Right renal pelvis (tissue), 4 donors: Measurements from ENCODE around the gene F2RL3. TPM values are rescaled to one million over a fixed set of nuclear protein-coding genes. Genes with fewer than 3 reads are reported as not detected.
"Not testable (repeated sequence)": the region's sequence is repeated elsewhere in the genome, so short reads cannot be mapped to it uniquely, and the experiment has no call there.

ENCODE experiments used
- DNase-seq, 4 donors: peaks; one replicate each; pipeline ENCODE4 v3.0.0-alpha.2; 2013; ENCODE audit warnings: low read depth in 4 of 4, low spot score in 3 of 4, missing footprints in 1 of 4
- polyA plus RNA-seq, 4 donors: library from polyadenylated mRNA; unstranded; fragments of 120-200 nt; gene quantifications; one replicate each; pipeline ENCODE4 v1.2.1, GENCODE V29; 2013; ENCODE audit not compliant: insufficient read length in 4 of 4

F2RL3 gene
- polyA plus RNA-seq, 4 donors: 0.82 to 1.5 (median 1.1) TPM

DNA sequence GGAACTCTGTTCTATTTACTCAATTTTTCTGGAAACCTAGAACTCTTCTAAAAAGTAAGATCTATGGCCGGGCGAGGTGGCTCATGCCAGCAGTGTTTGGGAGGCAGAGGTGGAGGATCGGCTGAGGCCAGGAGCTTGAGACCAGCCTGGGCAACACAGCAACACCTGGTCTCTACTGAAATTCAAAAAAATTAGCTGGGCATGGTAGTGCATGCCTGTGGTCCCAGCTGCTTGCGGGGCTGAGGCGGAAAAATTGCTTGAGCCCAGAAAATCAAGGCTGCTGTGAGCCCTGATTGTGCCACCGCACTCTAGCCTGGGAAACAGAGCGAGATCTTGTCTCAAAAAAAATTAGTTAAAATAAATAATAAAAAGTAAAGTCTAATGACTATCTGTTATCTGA is 28.6 kb downstream of the F2RL3 start:
- no peak for DNase-seq

DNA sequence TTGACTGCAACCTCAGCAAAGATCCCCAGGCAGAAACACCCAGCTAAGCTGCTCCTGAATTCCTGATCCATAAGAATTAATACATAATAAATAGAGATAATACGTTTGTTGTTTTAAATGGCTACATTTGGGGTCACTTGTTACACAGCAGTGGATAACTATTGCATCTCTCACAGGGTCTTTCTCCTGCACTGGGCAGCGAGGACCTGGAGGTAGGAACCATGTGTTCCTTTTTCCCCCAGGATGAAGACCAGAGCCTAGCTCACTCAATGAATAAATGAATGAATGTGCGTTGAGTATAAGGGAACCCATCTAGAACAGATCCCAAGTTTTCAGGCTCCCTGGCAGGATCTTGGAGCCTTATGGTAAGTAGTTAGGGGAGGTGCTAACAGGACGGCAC is 30.7 kb downstream of the F2RL3 start:
- no peak for DNase-seq

DNA sequence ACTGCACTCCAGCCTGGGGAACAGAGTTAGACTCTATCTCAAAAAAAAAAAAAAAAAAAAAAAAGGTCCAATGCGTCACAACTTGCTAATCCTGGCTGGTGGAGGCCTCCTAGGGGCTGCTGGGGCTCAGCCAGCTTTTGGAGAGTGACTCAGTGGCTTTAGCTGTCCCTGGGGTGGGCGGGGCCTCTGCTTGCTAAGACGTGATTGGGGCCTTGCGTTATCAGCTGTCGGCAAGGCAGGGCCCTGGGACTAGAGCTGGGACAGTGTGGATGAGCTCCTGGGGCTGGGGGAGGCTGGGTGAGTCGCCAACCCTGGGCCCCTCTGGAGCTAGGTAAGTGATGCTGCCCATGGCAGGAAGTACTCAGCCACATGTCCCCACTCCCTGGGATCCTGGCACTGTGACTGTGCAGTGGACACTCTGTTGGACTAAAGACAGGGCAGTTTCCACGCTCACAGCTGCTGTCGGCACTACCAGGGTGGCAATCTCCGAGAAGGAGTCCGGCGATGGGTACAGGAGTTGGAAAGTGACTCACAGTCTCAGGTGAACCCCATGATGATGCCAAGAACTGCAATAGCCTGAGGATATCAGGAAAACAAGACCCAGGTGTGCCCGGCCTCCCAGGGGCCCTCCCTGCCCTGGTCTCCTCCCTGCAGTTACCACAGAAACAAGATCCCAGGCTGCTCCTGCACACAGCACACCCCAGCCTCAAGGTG is 32.2 kb downstream of the F2RL3 start:
- DNase-seq: no peak

DNA sequence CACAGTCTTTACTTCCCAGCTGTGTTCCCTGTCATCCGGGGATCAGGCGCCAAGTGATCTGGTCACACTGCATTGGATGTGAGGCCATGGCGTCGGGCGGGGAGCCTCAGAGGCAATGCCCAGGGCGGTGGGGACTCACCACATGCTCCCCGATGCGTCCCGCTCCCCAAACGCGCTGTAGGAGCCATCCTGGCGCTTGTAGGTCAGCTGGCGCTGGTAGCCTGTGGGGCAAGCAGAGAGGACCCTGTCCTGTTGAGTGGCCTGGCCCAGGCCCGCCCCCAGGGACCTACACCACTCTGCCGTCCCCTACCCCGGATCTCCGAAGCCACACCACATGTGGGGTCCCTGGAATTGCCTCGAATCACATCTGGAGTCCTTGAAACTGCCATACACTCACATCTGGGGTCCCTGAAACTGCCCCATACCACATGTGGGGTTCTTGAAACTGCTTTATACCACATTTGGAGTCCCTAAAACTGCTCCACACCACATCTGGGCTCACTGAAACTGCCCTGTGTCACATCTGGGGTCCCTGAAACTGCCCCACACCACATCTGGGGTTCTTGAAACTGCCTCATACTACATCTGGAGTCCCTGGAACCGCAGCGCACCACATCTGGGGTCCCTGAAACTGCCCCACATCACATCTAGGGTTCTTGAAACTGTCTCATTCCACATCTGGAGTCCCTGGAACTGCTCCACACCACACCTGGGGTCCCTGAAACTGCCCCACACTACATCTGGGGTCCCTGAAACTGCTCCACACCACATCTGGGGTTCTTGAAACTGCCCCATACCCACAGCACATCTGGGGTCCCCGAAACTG is 33.2 kb downstream of the F2RL3 start:
- no peak for DNase-seq

DNA sequence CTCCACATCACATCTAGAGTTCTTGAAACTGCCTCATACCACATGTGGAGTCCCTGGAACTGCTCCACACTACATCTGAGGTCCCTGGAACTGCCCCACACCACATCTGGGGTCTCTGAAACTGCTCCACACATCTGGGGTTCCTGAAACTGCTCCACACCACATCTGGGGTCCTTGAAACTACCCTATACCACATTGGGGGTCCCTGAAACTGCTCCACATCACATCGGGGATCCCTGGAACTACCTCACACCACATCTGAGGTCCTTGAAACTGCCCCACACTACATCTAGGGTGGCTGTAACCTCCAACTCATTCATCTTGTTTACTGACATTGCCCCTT is 33.8 kb downstream of the F2RL3 start:
- no peak for DNase-seq

DNA sequence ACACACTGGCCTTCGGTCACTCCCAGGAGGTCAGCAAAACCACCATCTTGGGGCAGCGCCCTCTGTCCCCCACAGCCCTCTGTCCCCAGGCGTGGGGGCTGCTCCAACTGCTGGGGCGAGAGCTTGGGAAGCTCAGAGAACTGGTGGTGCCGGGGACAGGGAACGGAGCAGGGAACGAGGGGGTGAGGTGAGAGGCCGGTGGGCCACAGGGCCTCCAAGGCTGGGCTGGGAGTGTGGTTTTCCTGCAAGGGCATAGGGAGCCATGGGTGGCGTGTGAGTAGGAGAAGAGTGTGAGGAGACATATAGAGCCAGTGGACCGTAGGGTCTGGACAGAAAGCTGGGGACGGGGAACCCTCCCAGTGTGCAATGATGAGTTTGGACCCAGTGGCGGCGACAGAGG is 34.1 kb downstream of the F2RL3 start:
- DNase-seq: no peak

DNA sequence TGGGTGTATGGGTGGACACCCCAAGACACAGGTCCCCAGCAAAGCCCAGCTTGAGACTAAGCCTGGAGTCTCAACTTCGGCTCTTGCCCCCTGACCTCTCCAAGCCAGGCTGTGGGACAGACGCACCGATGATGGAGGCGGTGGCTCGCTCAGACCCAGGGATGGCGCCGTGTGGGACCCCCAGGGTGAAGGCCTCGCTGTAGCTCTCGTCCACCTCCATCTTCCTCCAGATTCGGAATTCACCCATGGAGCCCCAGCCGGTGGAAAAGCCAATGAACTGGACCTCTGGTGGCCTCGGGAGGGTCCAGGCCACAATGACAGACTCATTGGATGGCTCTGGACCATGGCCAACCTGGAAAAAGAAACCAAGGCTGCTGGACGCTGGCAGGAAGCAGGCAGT is 39.1 kb downstream of the F2RL3 start:
- DNase-seq: no peak

DNA sequence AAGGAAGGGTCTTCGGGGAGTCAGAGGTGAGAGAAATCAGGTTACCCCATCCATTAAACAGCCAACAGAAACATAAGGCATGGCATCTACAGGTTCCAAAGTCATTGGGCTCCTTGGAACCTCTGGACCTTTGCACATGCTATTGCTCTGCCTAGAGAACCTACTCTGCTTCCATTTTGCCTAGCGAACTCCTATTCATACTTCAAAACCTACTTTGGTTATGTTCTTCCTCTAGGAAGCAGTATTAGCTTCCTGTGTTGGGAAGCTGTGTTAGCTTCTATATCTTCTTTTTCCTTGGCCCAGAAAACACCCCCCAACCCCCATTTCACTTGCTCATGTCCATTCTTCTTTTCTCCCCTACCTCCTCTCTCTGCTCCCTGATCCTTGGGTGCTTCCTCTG is 39.6 kb downstream of the F2RL3 start:
- DNase-seq: no peak

DNA sequence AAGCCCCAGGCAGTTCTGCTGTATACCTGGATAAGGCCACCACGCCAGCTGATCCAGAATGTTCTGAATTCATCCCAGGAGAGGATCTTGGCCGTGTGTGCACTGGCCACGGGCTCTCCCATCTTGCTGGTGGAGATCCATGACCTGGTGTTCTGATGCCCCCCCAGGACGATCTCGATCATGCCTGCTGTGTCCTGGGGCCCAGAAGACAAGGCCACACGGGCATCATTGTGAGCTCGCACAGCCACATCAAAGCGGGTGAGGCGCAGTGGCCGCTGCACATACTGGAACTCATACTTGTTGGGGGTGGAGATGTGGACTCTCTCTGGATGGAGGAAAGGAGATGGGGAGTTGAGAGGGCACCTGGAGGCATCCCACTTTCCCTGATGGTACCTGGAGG is 40.1 kb downstream of the F2RL3 start:
- DNase-seq: no peak

DNA sequence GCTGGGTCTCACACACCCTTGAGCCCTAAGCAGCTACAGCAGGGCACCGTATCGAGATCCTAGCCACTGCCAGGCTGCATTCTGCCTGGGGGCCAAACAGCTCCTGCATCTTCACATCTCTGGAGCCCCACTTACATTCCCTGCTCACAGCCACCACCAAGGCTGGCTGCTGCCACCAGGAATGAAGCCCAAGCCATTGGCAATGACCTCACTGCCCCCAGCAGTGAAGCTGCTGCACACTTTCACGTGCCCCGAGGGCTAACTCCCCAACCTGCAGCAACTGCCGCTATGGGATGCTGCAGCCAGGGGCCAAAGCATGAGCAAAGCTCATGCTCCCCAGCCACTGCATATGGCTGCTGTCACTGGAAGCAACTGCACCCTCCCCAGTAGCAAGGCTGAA is 42.0 kb downstream of the F2RL3 start:
- no peak for DNase-seq

DNA sequence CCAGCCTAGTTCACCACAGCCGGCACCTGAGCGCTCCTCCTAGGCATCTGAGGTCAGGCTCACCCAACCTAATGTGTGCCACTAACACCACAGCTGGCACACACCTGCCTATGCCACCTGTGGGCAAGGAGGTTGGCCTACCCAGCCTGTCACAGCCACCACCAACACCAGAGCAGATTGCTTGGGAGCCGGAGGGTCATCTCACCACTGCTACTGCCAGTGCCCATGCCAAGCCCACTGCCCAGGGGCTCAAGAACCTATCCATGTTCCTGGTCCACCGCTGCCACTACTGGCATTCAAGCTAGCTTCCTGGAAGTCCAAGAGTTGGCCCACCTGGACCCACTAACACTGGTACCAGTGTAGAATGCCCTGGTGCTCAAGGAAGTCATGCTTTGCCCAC is 42.5 kb downstream of the F2RL3 start:
- DNase-seq: no peak

DNA sequence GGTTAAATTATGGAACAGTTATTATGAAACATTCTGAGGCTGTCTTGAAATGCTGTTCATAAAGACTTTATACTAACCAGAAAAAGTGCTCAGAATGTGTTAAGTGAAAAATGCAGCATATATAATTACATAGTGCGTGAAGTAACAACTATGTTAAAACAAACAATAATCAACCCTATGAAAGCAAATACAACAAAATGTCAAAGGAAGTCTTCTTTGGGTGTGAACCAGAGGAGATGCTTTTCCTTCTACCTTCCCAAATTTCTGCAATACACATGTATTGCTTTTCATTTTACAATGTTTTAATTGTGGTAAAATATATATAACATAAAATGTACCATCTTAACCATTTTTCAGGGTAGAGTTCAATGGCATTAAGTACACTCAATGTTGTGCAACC is 45.7 kb downstream of the F2RL3 start:
- DNase-seq: no peak

DNA sequence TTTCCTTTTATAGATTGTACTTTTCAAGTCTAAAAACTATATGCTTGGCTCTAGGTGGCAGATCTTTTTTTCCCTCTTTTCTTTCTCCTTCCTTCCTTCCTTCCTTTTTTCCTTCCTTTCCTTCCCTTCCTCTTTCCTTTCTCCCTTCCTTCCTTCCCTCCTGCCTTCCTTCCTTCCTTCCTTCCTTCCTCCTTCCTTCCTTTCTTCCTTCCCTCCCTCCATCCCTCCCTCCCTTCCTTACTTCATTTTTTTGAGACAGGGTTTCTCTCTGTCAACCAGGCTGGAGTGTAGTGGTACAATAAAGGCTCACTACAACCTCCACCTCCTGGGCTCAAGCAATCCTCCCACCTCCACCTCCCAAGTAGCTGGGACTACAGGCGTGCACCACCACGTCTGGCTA is 48.1 kb downstream of the F2RL3 start:
- DNase-seq: no peak

DNA sequence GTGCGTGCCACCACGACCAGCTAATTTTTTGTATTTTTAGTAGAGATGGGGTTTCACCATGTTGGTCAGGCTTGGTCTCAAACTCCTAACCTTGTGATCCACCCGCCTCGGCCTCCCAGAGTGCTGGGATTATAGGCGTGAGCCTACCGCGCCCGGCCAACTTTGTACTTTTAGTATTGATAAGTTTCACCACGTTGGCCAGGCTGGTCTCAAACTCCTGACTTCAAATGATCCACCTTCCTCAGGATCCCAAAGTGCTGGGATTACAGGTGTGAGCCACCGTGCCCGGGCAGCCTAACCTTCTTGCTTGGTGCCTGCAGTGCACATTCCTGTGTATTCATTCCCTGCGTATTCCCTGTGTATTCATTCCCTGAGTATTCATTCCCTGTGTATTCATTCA is 49.0 kb downstream of the F2RL3 start:
- DNase-seq: not testable (repeated sequence)

DNA sequence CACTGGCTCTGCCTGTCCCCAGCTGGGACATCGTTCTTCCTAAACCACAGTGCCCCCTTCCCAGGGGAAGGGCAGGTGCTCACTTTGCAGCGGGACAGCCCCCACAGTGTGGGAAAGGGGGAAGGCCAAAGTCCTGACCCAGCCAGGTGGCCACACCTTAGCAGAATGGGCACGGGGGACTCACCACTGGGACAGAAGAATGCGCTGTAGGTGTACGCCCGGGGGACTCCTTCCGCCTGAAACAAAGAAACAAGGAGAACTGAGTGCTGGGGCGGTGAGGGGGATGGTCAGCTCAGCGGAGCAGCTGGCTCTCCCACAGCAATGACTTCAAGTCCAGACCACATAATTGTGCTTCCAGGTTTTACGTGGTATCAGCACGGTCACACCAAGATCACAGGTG is 49.4 kb downstream of the F2RL3 start:
- DNase-seq: no peak

DNA sequence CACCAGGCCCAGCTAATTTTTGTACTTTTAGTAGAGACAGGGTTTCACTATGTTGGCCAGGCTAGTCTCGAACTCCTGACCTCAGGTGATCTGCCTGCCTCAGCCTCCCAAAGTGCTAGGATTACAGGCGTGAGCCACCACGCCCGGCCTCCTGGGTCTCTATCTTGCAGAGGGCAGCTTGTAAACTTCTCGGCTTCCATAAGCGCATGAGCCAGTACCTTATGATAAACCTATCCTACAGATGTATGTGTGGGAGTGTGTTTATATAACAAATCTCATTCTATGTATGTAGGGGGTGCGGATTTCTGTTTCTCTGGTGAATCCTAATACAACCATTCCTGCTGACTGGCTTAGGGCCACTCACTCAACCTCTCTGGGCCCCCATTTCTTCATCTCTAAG is 51.3 kb downstream of the F2RL3 start:
- not testable (repeated sequence) for DNase-seq

DNA sequence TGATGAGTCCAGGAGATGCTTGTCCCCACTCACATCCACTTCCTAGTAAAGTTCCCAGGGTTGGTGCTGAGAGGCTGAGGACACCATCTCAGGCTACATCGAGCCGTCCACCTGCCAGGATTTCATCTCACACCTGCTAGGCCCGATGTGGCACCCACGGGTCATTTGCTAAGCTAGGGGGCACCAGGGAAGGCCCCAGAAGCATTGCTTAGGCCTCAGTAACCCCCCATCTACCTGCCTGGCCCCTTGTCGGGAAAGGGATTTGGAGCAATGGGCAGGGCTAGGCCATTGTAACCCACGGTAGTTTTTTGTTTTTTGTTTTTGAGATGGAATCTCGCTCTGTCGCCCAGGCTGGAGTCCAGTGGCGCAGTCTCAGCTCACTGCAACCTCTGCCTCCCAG is 51.8 kb downstream of the F2RL3 start:
- no peak for DNase-seq

Other genes starting within 250 kb of the F2RL3 start
- 100 to 1,000 TPM in 3 of 4 donors, 10 to 100 TPM in 1; 97.4 to 114 (median 107) TPM for gene SMIM7, start 228.9 kb upstream of the F2RL3 start, polyA plus RNA-seq
- gene TMEM38A, start 227.9 kb upstream of the F2RL3 start, polyA plus RNA-seq: 1 to 10 TPM; 7.6 to 8.7 (median 7.9) TPM
- under 1 TPM; 0.04 to 0.08 (median 0.06) TPM for gene NWD1, start 169.2 kb upstream of the F2RL3 start, polyA plus RNA-seq
- 10 to 100 TPM; 51.7 to 62.2 (median 58.3) TPM for gene SIN3B, start 59.6 kb upstream of the F2RL3 start, polyA plus RNA-seq
- gene CPAMD8, start 137.8 kb downstream of the F2RL3 start, polyA plus RNA-seq: 10 to 100 TPM; 35.9 to 50.0 (median 41.7) TPM
- 10 to 100 TPM; 11.9 to 14.1 (median 12.4) TPM for gene HAUS8, start 186.5 kb downstream of the F2RL3 start, polyA plus RNA-seq
- 10 to 100 TPM; 40.6 to 51.6 (median 48.8) TPM for gene MYO9B, start 186.8 kb downstream of the F2RL3 start, polyA plus RNA-seq